ENCODE results near the gene PDE4D. TPM values are rescaled to one million over a fixed set of nuclear protein-coding genes. Genes with fewer than 3 reads are reported as not detected.

Gene PDE4D
- total RNA-seq, 2 donors from 2014 or later, result 116 to 154 TPM

DNA sequence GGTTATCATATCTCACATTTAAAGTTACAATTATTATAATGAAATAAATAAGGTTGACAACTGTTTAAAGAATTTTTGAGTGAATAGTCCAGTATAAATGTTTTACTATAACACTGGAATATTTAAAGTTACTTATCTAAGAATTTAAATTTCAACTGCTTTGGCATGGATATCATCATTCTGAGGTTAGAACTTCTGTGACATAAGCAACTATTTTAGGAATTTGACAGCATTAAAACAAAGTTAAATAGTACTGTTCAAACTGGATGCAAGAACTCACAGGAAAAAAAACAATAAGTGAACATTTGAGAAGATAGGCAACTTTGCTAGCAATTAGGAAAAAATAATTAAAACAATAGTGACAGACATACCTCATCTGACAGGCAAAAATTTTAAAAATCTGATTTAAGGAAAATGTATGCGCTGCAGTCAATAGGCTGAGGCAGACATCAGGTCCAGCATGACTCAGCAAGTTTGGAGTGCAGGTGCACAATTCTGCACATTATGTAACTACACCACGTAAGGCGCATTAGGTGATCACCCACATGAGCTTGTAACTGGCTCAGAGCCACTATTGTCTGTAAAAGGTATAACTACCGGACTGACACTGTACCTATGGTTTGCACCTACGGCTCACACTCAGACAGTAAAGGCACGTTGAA, 180.6 kb downstream of the PDE4D start:
- no peaks in the 10 kb centered on the region for H3K4me1 Mint-ChIP-seq (ENCODE audit: low read depth)
- H3K27me3 Mint-ChIP-seq (ENCODE audit: low read depth), result no peaks in the 10 kb centered on the region

DNA sequence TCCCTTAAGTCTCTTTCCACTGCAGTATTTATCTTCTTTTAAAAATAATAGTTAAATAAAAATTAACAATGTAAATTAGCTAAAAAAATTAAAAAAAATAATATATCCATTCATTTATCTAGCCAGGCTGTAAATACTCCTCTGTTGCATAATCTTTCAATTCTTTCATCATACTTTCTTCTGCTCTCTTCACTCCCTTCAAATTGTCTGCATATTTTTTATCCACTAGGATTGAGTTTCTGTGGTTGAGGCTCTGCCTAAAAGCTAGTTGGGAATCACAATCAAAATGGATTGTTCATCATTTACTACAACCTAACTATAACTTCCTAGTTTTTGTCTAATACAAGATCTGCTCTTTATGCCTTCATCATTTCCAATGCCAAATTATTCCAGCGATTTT, 182.2 kb downstream of the PDE4D start:
- ATAC-seq (replicated peaks in 1 of 2), result no peak
- no peak for DNase-seq
- H3K36me3 Mint-ChIP-seq (ENCODE audit: insufficient read depth in 2 of 2), result peaks cover 0 to 2% of the 10 kb centered on the region in 2 donors
- no peak overlapping the region for H3K4me3 Mint-ChIP-seq
- H3K9me3 Mint-ChIP-seq, result peaks cover 1 to 3% of the 10 kb centered on the region in 2 donors
- H3K27me3 Mint-ChIP-seq (ENCODE audit: low read depth), result no peaks in the 10 kb centered on the region
- H3K4me1 Mint-ChIP-seq (ENCODE audit: low read depth), result no peaks in the 10 kb centered on the region
- no peak overlapping the region for H3K27ac Mint-ChIP-seq

More for the DNA sequence above, 180.6 kb downstream of the PDE4D start:
- H3K9me3 Mint-ChIP-seq, result peaks cover 1 to 3% of the 10 kb centered on the region in 2 donors
- H3K36me3 Mint-ChIP-seq (ENCODE audit: insufficient read depth in 2 of 2), result peaks cover 0 to 2% of the 10 kb centered on the region in 2 donors
- ATAC-seq (replicated peaks in 1 of 2) (no peak), DNase-seq (no peak)
- no peak overlapping the region for H3K27ac Mint-ChIP-seq
- no peak overlapping the region for H3K4me3 Mint-ChIP-seq

DNA sequence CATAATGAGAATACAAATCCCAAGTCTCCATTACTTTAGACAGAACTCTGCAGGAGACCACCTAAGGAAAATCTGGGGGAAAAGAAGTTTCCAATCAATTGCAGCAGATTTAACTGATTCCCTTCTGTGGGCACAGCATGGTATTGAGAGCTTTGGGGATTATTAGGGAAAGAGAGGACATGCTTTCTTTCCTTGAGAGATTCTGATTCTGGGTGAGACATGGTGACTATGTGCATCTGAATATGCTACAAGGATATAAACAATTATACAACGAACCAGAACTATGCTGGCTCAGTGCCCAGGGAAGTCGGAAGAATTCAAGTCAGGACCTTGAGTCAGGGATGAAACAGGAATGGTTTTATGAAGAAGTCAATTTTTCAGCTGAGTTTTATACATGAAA, 183.7 kb downstream of the PDE4D start:
- H3K36me3 Mint-ChIP-seq (ENCODE audit: insufficient read depth in 2 of 2), result peaks cover 0 to 2% of the 10 kb centered on the region in 2 donors
- no peak overlapping the region for H3K4me3 Mint-ChIP-seq
- peaks cover 1 to 3% of the 10 kb centered on the region in 2 donors for H3K9me3 Mint-ChIP-seq
- no peaks in the 10 kb centered on the region for H3K4me1 Mint-ChIP-seq (ENCODE audit: low read depth)
- H3K27me3 Mint-ChIP-seq (ENCODE audit: low read depth), result no peaks in the 10 kb centered on the region
- ATAC-seq (replicated peaks in 1 of 2) (no peak), DNase-seq (no peak)
- H3K27ac Mint-ChIP-seq, result no peak overlapping the region

DNA sequence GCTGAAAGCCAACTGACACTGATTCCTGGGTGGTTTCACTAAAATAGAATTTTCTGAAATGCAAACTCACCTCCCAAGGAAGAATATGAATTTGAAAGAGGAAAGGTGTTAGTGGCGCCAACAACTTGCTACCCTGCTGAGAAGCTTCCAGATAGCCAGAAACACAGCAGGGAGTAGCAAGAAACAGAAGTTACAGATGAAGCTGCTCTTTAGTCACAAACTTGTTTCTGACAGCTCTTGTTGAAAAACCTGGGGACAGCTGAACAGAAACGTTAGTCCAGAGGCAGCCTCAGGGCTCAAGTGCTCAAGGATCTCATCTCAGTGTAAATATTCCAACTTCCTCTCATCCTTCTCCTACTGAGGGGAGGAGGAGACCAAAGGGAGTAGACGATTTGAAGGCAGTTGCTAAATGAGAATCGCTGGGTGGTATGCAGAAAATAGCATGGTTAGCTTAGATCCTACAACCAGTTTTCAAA, 184.1 kb downstream of the PDE4D start:
- no peaks in the 10 kb centered on the region for H3K4me1 Mint-ChIP-seq (ENCODE audit: low read depth)
- H3K27ac Mint-ChIP-seq, result no peak overlapping the region
- H3K27me3 Mint-ChIP-seq (ENCODE audit: low read depth), result no peaks in the 10 kb centered on the region
- DNase-seq, result no peak
- ATAC-seq (replicated peaks in 1 of 2), result no peak
- peaks cover 0 to 2% of the 10 kb centered on the region in 2 donors for H3K36me3 Mint-ChIP-seq (ENCODE audit: insufficient read depth in 2 of 2)
- no peak overlapping the region for H3K4me3 Mint-ChIP-seq
- H3K9me3 Mint-ChIP-seq, result peaks cover 1 to 3% of the 10 kb centered on the region in 2 donors

DNA sequence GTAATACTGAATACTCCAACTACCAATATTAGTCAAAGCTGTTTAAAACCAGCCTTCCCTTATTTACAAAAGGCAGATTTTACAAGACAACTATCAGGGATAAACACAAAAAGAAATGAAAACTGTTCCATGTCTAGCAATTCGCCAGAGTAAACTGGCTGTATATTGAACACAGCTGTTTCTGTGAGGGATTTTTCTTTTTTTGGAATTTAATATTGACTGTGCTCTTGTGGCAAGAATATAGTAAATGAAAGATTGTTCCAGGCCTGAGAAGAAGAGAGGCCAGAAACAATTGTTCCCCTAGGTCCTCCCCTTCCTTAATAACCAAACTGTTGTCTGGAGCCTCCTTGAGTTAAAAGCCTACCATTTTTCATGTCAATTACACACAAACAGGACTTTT, 188.6 kb downstream of the PDE4D start:
- ATAC-seq (replicated peaks in 1 of 2) (no peak), DNase-seq (no peak)
- Mint-ChIP-seq H3K4me1 (ENCODE audit: low read depth) (no peaks in the 10 kb centered on the region), H3K27ac (no peak overlapping the region), H3K4me3 (no peak overlapping the region), H3K36me3 (ENCODE audit: insufficient read depth in 2 of 2) (no peaks in the 10 kb centered on the region), H3K9me3 (no peaks in the 10 kb centered on the region), H3K27me3 (ENCODE audit: low read depth) (peaks cover 5% of the 10 kb centered on the region)

DNA sequence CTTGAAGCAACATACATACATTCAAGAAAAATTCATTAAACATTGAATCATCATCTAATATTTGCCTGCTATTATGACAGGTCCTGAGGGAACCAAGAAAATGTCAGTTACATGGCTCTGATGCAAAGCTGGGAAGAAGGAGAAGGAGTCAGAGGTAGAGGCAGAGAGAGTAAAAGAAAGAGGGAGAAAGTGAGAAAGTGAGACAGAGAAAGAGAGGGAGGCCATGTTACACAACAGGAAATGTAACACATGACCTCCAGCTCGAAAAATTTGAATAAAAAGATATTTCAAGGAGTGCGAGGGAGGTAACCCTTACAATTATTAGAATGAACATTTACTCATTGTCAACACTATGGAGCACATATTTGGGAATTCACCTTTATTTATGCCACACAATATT, 189.7 kb downstream of the PDE4D start:
- ATAC-seq (replicated peaks in 1 of 2) (no peak), DNase-seq (no peak)
- no peaks in the 10 kb centered on the region for H3K9me3 Mint-ChIP-seq
- no peaks in the 10 kb centered on the region for H3K36me3 Mint-ChIP-seq (ENCODE audit: insufficient read depth in 2 of 2)
- no peak overlapping the region for H3K27ac Mint-ChIP-seq
- H3K4me1 Mint-ChIP-seq (ENCODE audit: low read depth), result no peaks in the 10 kb centered on the region
- H3K27me3 Mint-ChIP-seq (ENCODE audit: low read depth), result peaks cover 5% of the 10 kb centered on the region
- no peak overlapping the region for H3K4me3 Mint-ChIP-seq

DNA sequence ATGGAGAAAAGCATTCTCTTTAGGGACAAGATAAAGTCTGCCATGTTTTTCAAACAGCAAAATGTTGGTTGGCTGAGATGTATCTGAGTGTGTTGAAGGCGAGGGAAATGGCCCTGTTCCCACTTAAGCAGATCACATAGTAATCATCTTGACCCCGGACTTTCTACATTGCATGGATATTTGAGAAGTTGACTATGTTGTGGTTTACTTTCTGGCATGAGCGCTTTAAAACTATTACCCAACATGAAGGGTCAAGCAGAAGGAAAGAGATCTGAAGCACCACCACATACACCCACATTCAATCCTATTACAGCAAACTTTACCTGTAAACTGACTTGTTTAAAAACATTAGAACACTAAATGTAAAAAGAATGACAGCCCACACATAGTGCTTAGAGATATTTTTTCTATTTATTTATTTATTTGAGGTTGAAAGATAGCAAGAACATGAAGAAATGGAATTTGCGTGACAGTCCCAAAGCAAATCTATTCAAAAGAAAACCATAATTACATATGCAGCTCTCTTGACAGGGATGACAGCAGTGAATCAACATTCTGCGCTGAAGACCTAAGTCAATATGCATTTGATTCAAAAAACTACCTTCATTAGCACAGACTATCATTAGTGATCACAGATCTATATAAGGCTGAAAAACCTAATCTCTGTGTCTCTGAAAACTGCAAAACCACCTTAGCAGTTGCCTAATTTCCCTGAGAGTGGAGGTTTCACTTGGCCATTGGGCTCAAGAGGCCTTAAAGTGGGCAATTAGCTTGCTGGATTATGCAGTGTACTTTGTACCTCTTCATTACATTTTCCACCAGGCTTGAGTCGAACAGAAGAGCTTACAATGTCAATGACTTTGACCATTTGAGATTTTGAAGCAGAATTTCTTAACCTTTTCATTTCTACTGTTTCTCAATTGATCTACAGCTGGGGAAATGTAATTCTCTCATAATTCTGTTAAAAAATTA, 195.0 kb downstream of the PDE4D start:
- Mint-ChIP-seq H3K27ac (no peak overlapping the region), H3K4me1 (ENCODE audit: low read depth) (no peaks in the 10 kb centered on the region), H3K27me3 (ENCODE audit: low read depth) (peaks cover 1% of the 10 kb centered on the region), H3K36me3 (ENCODE audit: insufficient read depth in 2 of 2) (no peaks in the 10 kb centered on the region), H3K9me3 (no peaks in the 10 kb centered on the region), H3K4me3 (no peak overlapping the region)
- DNase-seq, result no peak
- ATAC-seq (replicated peaks in 1 of 2), result no peak

DNA sequence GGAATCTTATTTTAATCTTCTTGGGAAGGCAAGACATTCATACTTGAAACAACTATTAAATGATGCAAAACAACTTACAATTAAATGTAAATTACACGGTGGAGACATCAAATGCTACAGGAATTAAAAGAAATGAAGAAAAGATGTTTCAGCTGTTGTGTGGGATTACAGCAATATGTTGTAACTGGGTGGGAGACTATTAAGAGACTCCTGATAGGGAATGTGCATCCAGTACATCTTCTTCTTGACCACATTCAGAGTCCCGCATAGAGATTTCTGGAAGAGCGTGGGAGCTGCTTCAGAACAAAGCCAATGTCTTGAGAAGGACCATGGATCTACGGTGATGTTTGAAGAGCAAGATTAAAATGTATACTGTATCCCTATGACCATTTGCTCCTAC, 199.1 kb downstream of the PDE4D start:
- no peak for DNase-seq
- Mint-ChIP-seq H3K4me3 (no peak overlapping the region), H3K36me3 (ENCODE audit: insufficient read depth in 2 of 2) (no peaks in the 10 kb centered on the region), H3K27me3 (ENCODE audit: low read depth) (no peaks in the 10 kb centered on the region), H3K4me1 (ENCODE audit: low read depth) (no peaks in the 10 kb centered on the region), H3K9me3 (peaks cover 0 to 2% of the 10 kb centered on the region in 2 donors), H3K27ac (no peak overlapping the region)
- ATAC-seq (replicated peaks in 1 of 2), result no peak

DNA sequence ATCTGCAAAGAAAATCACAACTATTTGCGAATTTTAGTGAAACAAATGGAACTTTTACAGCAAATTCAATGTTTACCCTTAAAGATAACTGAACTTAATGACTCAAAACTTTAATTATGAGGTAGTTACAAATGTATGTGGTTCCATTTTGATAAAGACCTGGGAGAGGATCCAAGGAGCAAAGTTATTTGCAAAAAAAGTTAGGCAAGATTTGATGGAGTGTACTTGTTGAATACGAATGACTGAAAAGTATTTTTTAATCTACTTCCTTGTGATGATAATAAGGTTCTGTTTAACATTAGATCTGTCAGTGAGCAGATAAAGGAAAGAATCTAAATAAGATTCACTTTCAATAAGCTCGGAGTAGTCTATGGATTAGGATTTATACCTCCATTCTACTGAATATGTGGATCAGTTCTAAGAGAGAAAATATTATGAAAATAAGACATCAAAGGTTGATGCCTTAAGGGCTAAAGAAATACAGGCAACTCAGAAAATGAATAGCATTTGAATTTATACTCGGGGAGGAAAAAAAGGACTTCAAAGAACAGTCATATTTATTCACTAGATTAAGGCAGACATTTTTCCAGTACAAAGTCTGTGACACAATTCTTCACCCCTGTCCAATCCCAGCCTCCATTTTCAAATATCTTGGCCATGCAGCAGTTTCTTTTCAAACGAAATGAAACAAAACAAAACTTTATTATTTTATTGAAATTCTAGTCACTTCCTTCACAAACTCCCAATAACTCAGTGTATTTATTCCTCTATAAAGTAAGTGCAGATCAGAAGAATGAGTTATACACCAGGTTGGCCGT, 199.8 kb downstream of the PDE4D start:
- Mint-ChIP-seq H3K27me3 (ENCODE audit: low read depth) (no peaks in the 10 kb centered on the region), H3K36me3 (ENCODE audit: insufficient read depth in 2 of 2) (no peaks in the 10 kb centered on the region), H3K27ac (no peak overlapping the region), H3K4me3 (no peak overlapping the region), H3K9me3 (peaks cover 0 to 2% of the 10 kb centered on the region in 2 donors), H3K4me1 (ENCODE audit: low read depth) (no peaks in the 10 kb centered on the region)
- no peak for ATAC-seq (replicated peaks in 1 of 2)
- DNase-seq, result no peak

DNA sequence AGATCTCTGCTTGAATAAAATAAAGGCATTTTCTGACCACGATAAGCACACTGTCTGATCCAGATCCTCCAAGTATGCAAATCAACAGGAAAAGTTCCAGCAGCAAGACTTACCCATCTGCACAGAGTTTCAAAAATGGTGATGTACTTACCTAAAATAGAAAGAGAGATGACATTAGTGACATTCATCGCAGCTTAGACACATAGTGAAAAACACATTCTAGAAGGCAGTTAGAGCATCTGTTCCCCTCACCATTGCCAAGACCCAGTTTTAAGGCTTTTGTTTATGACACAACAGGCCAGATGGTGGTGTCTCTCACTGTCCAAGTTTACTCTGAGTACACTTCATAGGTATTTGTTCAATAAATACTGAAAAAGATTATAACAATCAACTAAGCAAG, 207.7 kb downstream of the PDE4D start:
- Mint-ChIP-seq H3K27me3 (ENCODE audit: low read depth) (no peaks in the 10 kb centered on the region), H3K4me1 (ENCODE audit: low read depth) (no peaks in the 10 kb centered on the region), H3K9me3 (peaks cover 0 to 2% of the 10 kb centered on the region in 2 donors), H3K36me3 (ENCODE audit: insufficient read depth in 2 of 2) (no peaks in the 10 kb centered on the region), H3K4me3 (no peak overlapping the region), H3K27ac (no peak overlapping the region)
- ATAC-seq (replicated peaks in 1 of 2) (no peak), DNase-seq (no peak)

DNA sequence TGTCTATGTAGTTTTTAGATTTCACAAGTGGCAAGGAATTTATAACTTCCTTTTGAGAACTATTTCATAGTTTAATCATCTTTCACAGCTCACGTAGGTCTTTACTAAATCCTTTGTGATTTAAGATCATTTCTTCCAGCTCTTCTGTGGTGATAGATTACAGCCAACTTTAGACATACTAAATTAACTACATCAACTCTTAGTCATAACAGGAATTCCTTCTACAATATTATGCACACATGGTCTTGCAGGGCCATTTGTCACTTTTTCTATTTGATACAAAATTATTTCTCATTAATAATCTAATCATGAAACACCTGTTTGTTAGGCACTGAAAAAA, 208.4 kb downstream of the PDE4D start:
- Mint-ChIP-seq H3K4me1 (ENCODE audit: low read depth) (no peaks in the 10 kb centered on the region), H3K27me3 (ENCODE audit: low read depth) (no peaks in the 10 kb centered on the region), H3K27ac (no peak overlapping the region), H3K4me3 (no peak overlapping the region), H3K36me3 (ENCODE audit: insufficient read depth in 2 of 2) (no peaks in the 10 kb centered on the region), H3K9me3 (no peaks in the 10 kb centered on the region)
- ATAC-seq (replicated peaks in 1 of 2), result no peak
- no peak for DNase-seq

DNA sequence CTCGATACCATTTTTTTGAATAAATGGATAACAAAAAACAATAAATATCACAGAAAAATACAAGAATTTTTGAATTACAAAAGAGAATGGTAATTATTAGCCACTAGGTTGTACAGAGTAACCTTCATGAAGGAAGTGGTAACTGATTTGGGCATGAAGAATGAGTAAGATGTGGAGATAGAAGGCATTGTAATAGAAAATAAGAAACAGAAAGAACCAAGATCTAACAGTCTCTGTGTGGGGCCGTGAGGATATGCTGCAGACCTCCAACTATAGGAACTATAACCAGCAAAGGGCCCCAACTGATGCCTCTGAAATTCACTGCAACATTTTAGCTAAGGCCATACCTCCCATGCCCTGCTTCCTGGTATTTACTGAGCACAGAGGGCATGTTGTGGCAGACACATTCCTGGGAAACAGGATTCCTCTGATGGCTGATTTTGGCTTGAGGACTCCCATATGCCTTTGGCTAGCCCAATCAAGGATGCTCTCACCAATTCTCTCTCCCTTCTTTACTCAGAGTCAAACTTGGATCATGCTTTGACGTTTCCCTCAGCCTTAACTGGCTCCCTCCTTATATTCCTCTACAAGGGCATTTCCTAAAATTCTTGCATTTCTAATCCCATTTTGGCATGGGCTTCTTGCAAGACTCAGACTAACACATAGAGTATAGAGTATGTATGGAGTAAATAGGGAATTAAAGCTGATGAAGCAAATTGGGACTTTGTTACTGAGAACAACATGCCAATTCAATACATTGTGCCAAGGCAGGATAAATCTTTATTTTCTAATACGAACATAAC, 208.9 kb downstream of the PDE4D start:
- no peaks in the 10 kb centered on the region for H3K9me3 Mint-ChIP-seq
- no peak overlapping the region for H3K4me3 Mint-ChIP-seq
- no peak for ATAC-seq (replicated peaks in 1 of 2)
- H3K27ac Mint-ChIP-seq, result no peak overlapping the region
- DNase-seq, result no peak
- no peaks in the 10 kb centered on the region for H3K4me1 Mint-ChIP-seq (ENCODE audit: low read depth)
- H3K36me3 Mint-ChIP-seq (ENCODE audit: insufficient read depth in 2 of 2), result no peaks in the 10 kb centered on the region
- no peaks in the 10 kb centered on the region for H3K27me3 Mint-ChIP-seq (ENCODE audit: low read depth)

Data from activated T-cell treated with anti-CD3 and anti-CD28 coated beads, Interleukin-2, amount 50 U/mL, for 72 hours (primary cell).